Erythroblast (primary cell): ENCODE measurements around the gene PPM1M.

ENCODE experiments used
- GATA1 ChIP-seq: IDR thresholded peaks from 2 replicates; pipeline ENCODE4 v1.6.1; 2011; ENCODE audit warnings: low read depth, mild to moderate bottlenecking, control low read depth, low read length, moderate library complexity
- POLR2A ChIP-seq: IDR thresholded peaks from 2 replicates; pipeline ENCODE4 v1.6.1; 2011; ENCODE audit warnings: mild to moderate bottlenecking, low read length

- no peak for TF ChIP-seq POLR2A
- TF ChIP-seq GATA1, result no peak
Measured at GRCh38 chr3:52227117-52227516, 18.4 kb upstream of the PPM1M start.
